Measurements from ENCODE around the gene PNLIPRP1. TPM values are rescaled to one million over a fixed set of nuclear protein-coding genes. Genes with fewer than 3 reads are reported as not detected.
A peak's percentile ranks its signal among the peaks of the same experiment; 100 is the strongest.

The PNLIPRP1 gene
- total RNA-seq, 1 experiment from 2014 or later = not detected

DNA sequence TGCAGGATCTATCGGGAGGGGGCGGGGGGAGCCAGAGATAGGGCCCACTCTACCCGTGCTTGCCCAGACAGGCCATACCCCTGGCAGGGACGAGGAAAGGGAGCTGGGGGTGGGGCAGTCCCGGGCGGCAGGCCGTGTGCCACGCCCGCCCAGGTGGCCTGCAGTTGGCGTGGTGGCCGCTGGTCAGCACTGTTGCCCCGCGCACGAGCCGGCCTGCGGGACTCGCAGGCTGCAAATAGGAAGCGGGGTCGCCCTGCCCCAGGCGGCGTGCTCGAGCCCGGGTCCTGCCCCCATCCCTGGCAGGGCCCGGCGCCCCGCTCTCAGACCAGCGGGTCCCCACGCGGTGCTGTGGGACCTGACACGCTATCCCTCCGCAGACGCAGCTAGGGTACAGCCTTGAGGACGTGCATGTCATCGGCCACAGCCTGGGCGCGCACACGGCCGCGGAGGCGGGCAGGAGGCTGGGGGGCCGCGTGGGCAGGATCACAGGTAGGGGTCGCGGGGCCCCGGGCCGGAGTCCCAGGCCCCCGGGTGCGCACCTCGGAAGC lies 36.7 kb downstream of the PNLIPRP1 start:
- Histone ChIP-seq H3K79me2 (ENCODE audit: insufficient read depth, low read length) (no peaks in the 10 kb centered on the region), H3K79me1 (ENCODE audit: insufficient read depth, low read depth, low read length, poor library complexity, severe bottlenecking) (no peaks in the 10 kb centered on the region), H4K20me1 (ENCODE audit: control insufficient read depth, insufficient read depth, insufficient read length) (peaks cover 5% of the 10 kb centered on the region), H3K27me3 (ENCODE audit: insufficient read depth, low read length) (no peaks in the 10 kb centered on the region), H2BK20ac (ENCODE audit: low read depth, low read length, poor library complexity, severe bottlenecking) (no peak overlapping the region), H2AK5ac (ENCODE audit: insufficient read length, low read length) (no peak overlapping the region), H3K4me2 (ENCODE audit: insufficient read depth, insufficient read length, low read length) (peak overlapping the region; percentile 10), H4K5ac (ENCODE audit: insufficient read length, low read depth, low read length) (no peak overlapping the region), H3K18ac (ENCODE audit: insufficient read length, low read depth, low read length) (no peak overlapping the region), H3K4ac (ENCODE audit: low read depth, low read length) (no peak overlapping the region), H2BK120ac (ENCODE audit: low read depth, low read length, poor library complexity, severe bottlenecking) (no peak overlapping the region), H2BK5ac (ENCODE audit: insufficient read length, low read length) (no peak overlapping the region), H2BK15ac (ENCODE audit: low read depth, low read length) (no peak overlapping the region), H2AFZ (ENCODE audit: low read length) (no peak overlapping the region), H3K14ac (ENCODE audit: insufficient read depth, low read length) (peak overlapping the region; percentile 69), H3K23me2 (ENCODE audit: insufficient read length, low read depth, low read length, poor library complexity, severe bottlenecking) (no peaks in the 10 kb centered on the region), H3K9me3 (ENCODE audit: control insufficient read depth, low read depth, low read length) (no peaks in the 10 kb centered on the region), H3K4me1 (ENCODE audit: insufficient read depth, low read length) (no peaks in the 10 kb centered on the region), H4K91ac (ENCODE audit: insufficient read length, low read depth, low read length) (no peak overlapping the region), H3K9ac (ENCODE audit: extremely low read depth, insufficient read length, low read length) (no peak overlapping the region), H2BK12ac (ENCODE audit: insufficient read length, low read depth, low read length) (no peak overlapping the region), H3T11ph (ENCODE audit: low read length) (no peak overlapping the region), H3K23ac (ENCODE audit: insufficient read length, low read depth, low read length) (no peak overlapping the region), H3K56ac (ENCODE audit: insufficient read length, low read depth, low read length) (no peak overlapping the region), H4K8ac (replicated peaks; ENCODE audit: insufficient read length, low read depth, low read length) (no peak overlapping the region), H3K27ac (ENCODE audit: insufficient read length, low read depth, low read length) (no peak overlapping the region)
- peak overlapping the region; percentile 41 to 62; a peak in 3 of 5 replicates for H3K4me3 Mint-ChIP-seq
- peaks cover 27% of the 10 kb centered on the region for H3K27me3 Mint-ChIP-seq (ENCODE audit: low read depth)
- H3K27ac Mint-ChIP-seq = no peak overlapping the region
- peak; percentile 83 for DNase-seq
- H3K4me1 Mint-ChIP-seq = peaks cover 3 to 4% of the 10 kb centered on the region in 2 experiments; a peak in 3 of 4 replicates
- H3K36me3 Mint-ChIP-seq (ENCODE audit: insufficient read depth in 1 of 3, low read depth in 3 of 3) = no peaks in the 10 kb centered on the region
- no CpG with 5 or more reads among the region's 49 CpGs for WGBS (ENCODE audit: extremely low coverage, insufficient read length, low lambda C conversion rate)
- no peaks in the 10 kb centered on the region; a peak in 1 of 5 replicates for H3K9me3 Mint-ChIP-seq
- TF ChIP-seq, protein P1, sequence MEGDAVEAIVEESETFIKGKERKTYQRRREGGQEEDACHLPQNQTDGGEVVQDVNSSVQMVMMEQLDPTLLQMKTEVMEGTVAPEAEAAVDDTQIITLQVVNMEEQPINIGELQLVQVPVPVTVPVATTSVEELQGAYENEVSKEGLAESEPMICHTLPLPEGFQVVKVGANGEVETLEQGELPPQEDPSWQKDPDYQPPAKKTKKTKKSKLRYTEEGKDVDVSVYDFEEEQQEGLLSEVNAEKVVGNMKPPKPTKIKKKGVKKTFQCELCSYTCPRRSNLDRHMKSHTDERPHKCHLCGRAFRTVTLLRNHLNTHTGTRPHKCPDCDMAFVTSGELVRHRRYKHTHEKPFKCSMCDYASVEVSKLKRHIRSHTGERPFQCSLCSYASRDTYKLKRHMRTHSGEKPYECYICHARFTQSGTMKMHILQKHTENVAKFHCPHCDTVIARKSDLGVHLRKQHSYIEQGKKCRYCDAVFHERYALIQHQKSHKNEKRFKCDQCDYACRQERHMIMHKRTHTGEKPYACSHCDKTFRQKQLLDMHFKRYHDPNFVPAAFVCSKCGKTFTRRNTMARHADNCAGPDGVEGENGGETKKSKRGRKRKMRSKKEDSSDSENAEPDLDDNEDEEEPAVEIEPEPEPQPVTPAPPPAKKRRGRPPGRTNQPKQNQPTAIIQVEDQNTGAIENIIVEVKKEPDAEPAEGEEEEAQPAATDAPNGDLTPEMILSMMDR (conservative IDR thresholded peaks at IDR 0.05) = peak; percentile 72

Data from H9 (cell line).